ENCODE results near the gene DPH5. TPM values are rescaled to one million over a fixed set of nuclear protein-coding genes. Genes with fewer than 3 reads are reported as not detected.

Gene DPH5
- total and polyA plus RNA-seq, 2 donors (not counting 1 experiment from before 2014, with no cell fraction given), result 33.0 to 42.5 TPM

DNA sequence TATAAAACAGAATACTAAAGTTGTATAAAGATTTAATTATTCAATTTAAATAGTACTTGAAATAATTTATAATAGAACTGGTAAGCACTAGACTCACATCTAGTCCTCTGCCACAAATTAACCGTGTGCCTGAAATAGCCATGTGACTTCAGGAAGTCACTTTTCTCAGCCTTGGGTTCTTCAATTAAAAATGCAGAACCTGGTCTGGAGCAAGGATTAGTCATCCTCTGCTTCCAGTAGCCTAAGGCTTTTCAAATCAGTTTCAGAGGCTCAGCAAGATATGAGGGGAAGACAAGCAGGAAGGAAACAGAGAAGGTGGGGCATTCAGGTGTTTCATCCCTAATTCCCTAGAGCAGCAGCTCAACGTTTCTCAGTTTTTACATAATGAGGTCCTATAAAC lies 23.0 kb downstream of the DPH5 start:
- Mint-ChIP-seq H3K27me3 (no peaks in the 10 kb centered on the region), H3K4me3 (no peak overlapping the region), H3K9me3 (ENCODE audit: insufficient read depth) (no peaks in the 10 kb centered on the region), H3K4me1 (peaks cover 25% of the 10 kb centered on the region), H3K27ac (peak overlapping the region; percentile 74)
- Histone ChIP-seq H2AFZ (ENCODE audit: insufficient read depth, low read depth, low read length, poor library complexity, severe bottlenecking) (no peak overlapping the region), H3K4me2 (replicated peaks; ENCODE audit: low read depth, low read length, poor library complexity, severe bottlenecking) (peak overlapping the region; percentile 10), H3K79me2 (ENCODE audit: control insufficient read depth, insufficient read depth, low read length) (no peaks in the 10 kb centered on the region), H3K4me3 (ENCODE audit: control extremely low read depth in 1 of 5, extremely low read depth in 1 of 5, insufficient read depth in 1 of 5, low read depth in 2 of 5, low read length in 4 of 5) (no peak overlapping the region), H3K9ac (ENCODE audit: low read length) (no peak overlapping the region), H3K36me3 (replicated peaks in 1 of 2; ENCODE audit: control extremely low read depth in 1 of 2, control insufficient read depth in 1 of 2, extremely low read depth in 1 of 2, insufficient read depth in 2 of 2, low read length in 1 of 2) (peaks cover 6 to 8% of the 10 kb centered on the region in 2 experiments), H3K27ac (ENCODE audit: low read length in 2 of 2) (peak overlapping the region in 1 of 2 donors; percentile 56), H3K9me3 (ENCODE audit: control extremely low read depth in 1 of 3, control insufficient read depth in 2 of 3, insufficient read depth in 1 of 3, low read length in 2 of 3) (no peaks in the 10 kb centered on the region), H3K27me3 (replicated peaks in 1 of 4; ENCODE audit: control extremely low read depth in 1 of 4, control insufficient read depth in 3 of 4, insufficient read depth in 4 of 4, low read length in 3 of 4) (no peaks in the 10 kb centered on the region), H3K4me1 (ENCODE audit: control insufficient read depth in 2 of 2, insufficient read depth in 2 of 2, low read length in 2 of 2) (peaks cover 10 to 18% of the 10 kb centered on the region in 2 donors), H4K20me1 (ENCODE audit: control insufficient read depth, insufficient read depth, low read length, poor library complexity, severe bottlenecking) (no peaks in the 10 kb centered on the region)
- intact Hi-C loops (cut with micrococcal nuclease), result no loop called here
- DNase-seq, result peak; percentile 21
- ATAC-seq (ENCODE audit: low read depth), result peak; percentile 17
- ChIA-PET POLR2A (no interaction called here), CTCF (interaction anchor here (0.8 to 1.9 kb wide), 4 partner anchors 14 to 355 kb away, joined by 4 to 5 read pairs (median 4); no protein-coding TSS in a partner anchor)
- TF ChIP-seq, protein P1, sequence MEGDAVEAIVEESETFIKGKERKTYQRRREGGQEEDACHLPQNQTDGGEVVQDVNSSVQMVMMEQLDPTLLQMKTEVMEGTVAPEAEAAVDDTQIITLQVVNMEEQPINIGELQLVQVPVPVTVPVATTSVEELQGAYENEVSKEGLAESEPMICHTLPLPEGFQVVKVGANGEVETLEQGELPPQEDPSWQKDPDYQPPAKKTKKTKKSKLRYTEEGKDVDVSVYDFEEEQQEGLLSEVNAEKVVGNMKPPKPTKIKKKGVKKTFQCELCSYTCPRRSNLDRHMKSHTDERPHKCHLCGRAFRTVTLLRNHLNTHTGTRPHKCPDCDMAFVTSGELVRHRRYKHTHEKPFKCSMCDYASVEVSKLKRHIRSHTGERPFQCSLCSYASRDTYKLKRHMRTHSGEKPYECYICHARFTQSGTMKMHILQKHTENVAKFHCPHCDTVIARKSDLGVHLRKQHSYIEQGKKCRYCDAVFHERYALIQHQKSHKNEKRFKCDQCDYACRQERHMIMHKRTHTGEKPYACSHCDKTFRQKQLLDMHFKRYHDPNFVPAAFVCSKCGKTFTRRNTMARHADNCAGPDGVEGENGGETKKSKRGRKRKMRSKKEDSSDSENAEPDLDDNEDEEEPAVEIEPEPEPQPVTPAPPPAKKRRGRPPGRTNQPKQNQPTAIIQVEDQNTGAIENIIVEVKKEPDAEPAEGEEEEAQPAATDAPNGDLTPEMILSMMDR (IDR thresholded peaks at IDR 0.05), result no peak
- no peak for TF ChIP-seq EZH2 (IDR thresholded peaks at IDR 0.05; ENCODE audit: borderline replicate concordance, insufficient read depth, low read depth, low read length, poor library complexity, severe bottlenecking)
- no CpG with 5 or more reads among the region's 2 CpGs for WGBS (ENCODE audit: insufficient coverage)

DNA sequence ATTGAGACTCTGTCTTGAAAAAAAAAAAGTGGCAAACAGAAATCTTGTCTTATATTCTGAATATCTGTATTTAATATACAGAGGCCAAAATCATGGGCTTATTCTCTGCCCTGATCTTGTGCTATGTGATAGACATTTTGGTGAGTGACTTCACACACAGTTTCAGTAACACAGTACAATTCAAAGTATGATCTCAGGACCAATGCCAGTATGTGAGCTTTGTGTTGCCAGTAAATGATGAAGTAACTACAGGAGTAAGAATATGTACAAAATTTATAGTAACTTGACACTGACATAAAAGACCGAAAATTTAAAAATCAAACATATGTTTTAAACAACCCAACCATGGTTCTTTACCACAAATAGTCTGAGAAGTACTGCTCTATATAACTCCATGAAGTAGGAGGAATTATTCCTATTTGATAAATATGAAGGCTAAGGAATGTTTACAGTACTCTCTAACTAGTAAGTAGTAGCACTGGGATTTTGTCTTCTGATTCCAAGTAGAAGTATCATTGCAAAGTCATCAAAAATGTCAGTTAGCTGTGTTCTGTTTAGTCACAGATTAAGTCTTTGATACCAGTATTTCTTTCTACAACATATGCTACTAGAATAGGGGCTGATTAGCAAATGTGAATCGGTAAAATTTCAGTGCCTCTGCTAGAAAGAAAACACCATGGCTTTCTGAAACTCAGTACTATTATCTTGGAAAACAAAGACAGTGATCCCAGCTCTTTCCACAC lies 25.3 kb downstream of the DPH5 start:
- intact Hi-C loops (cut with micrococcal nuclease), result no loop called here
- peaks cover 34% of the 10 kb centered on the region for H3K4me1 Mint-ChIP-seq

More for the DNA sequence above, 25.3 kb downstream of the DPH5 start:
- Histone ChIP-seq H3K4me2 (replicated peaks; ENCODE audit: low read depth, low read length, poor library complexity, severe bottlenecking) (no peak overlapping the region), H4K20me1 (ENCODE audit: control insufficient read depth, insufficient read depth, low read length, poor library complexity, severe bottlenecking) (no peaks in the 10 kb centered on the region), H3K27me3 (replicated peaks in 1 of 4; ENCODE audit: control extremely low read depth in 1 of 4, control insufficient read depth in 3 of 4, insufficient read depth in 4 of 4, low read length in 3 of 4) (no peaks in the 10 kb centered on the region), H3K9me3 (ENCODE audit: control extremely low read depth in 1 of 3, control insufficient read depth in 2 of 3, insufficient read depth in 1 of 3, low read length in 2 of 3) (no peaks in the 10 kb centered on the region), H3K9ac (ENCODE audit: low read length) (no peak overlapping the region), H3K27ac (ENCODE audit: low read length in 2 of 2) (no peak overlapping the region), H3K36me3 (replicated peaks in 1 of 2; ENCODE audit: control extremely low read depth in 1 of 2, control insufficient read depth in 1 of 2, extremely low read depth in 1 of 2, insufficient read depth in 2 of 2, low read length in 1 of 2) (peaks cover 8 to 14% of the 10 kb centered on the region in 2 experiments), H3K79me2 (ENCODE audit: control insufficient read depth, insufficient read depth, low read length) (no peaks in the 10 kb centered on the region), H3K4me1 (ENCODE audit: control insufficient read depth in 2 of 2, insufficient read depth in 2 of 2, low read length in 2 of 2) (peaks cover 15 to 26% of the 10 kb centered on the region in 2 donors), H2AFZ (ENCODE audit: insufficient read depth, low read depth, low read length, poor library complexity, severe bottlenecking) (no peak overlapping the region), H3K4me3 (ENCODE audit: control extremely low read depth in 1 of 5, extremely low read depth in 1 of 5, insufficient read depth in 1 of 5, low read depth in 2 of 5, low read length in 4 of 5) (no peak overlapping the region)
- ATAC-seq (ENCODE audit: low read depth), result no peak
- no peak for DNase-seq
- ChIA-PET CTCF (interaction anchor here (0.8 kb wide), 1 partner anchor 309 kb away, joined by 3 read pairs; no protein-coding TSS in a partner anchor), POLR2A (no interaction called here)
- no peaks in the 10 kb centered on the region for H3K9me3 Mint-ChIP-seq (ENCODE audit: insufficient read depth)
- H3K27me3 Mint-ChIP-seq, result no peaks in the 10 kb centered on the region
- no peak overlapping the region for H3K27ac Mint-ChIP-seq
- no CpG with 5 or more reads among the region's 2 CpGs for WGBS (ENCODE audit: insufficient coverage)
- no peak for TF ChIP-seq EZH2 (IDR thresholded peaks at IDR 0.05; ENCODE audit: borderline replicate concordance, insufficient read depth, low read depth, low read length, poor library complexity, severe bottlenecking)
- TF ChIP-seq, protein P1 (IDR thresholded peaks at IDR 0.05), result no peak
- H3K4me3 Mint-ChIP-seq, result no peak overlapping the region
